ENCODE results near the gene CRIP1. TPM values are rescaled to one million over a fixed set of nuclear protein-coding genes. Genes with fewer than 3 reads are reported as not detected.
A peak's percentile ranks its signal among the peaks of the same experiment; 100 is the strongest.

CRIP1 gene
- total and polyA plus RNA-seq, 2 experiments from 2014 or later, result 0.80 to 8.4 TPM

DNA sequence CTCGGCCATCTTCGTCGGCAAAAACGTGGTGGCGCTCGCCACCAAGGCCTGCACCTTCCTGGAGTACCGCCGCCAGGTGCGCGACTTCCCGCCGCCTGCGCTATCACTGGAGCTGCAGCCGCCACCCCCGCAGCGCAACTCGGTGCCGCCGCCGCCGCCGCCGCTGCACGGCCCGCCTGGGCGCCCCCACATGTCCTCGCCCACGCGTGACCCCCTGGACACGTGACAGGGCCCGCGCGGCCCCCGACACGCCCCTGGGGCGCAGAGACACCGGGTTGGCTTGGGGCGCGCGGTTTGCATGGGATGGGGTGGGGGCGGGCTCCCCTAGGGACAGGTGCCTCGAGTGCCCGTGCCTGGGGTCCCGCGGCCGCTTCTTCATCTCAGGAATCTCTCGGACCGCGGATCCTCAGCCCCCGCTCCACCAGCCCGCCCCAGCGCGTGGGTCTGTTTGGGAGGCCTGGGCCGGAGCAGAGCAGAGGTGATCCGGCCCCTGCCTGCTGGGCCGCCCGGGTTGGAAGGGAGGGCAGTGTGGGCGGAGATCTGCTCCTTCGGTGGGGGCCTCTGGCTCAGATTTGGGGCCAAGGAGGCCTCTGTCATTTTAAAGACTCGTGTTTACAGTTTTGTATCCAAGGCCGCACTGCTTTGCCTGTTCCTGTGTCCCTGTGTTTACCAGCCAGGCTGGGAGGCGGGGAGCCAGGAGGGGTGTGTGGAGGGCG lies 43.0 kb downstream of the CRIP1 start:
- Mint-ChIP-seq H3K27me3 (ENCODE audit: insufficient read depth, low read depth, poor library complexity) (peaks cover 34% of the 10 kb centered on the region), H3K4me3 (no peak overlapping the region), H3K27ac (no peak overlapping the region), H3K4me1 (peaks cover 3% of the 10 kb centered on the region; the same call in 1 of the 3 replicates), H3K36me3 (ENCODE audit: low read depth) (peaks cover 9% of the 10 kb centered on the region; the same call in 2 of the 3 replicates), H3K9me3 (peaks cover 22% of the 10 kb centered on the region)
- ATAC-seq (no peak), DNase-seq (ENCODE audit: low spot score) (peak; percentile 3)
- no peaks in the 10 kb centered on the region for H3F3A ChIP-seq (replicated peaks; ENCODE audit: low read depth)
- H3K27ac ChIP-seq (ENCODE audit: low read depth), result no peak overlapping the region
- no peak overlapping the region for H3K4me3 ChIP-seq
- no peaks in the 10 kb centered on the region for H3K79me2 ChIP-seq (replicated peaks; ENCODE audit: insufficient read depth)
- H3K36me3 ChIP-seq (ENCODE audit: insufficient read depth), result no peaks in the 10 kb centered on the region
- TF ChIP-seq POLR2AphosphoS5 (IDR thresholded peaks at IDR 0.05; ENCODE audit: low read depth), result no peak
- no peak for TF ChIP-seq ZNF331 (CRISPR knock-in tag; IDR thresholded peaks at IDR 0.05; ENCODE audit: low read depth)
- no peak for TF ChIP-seq REST (IDR thresholded peaks at IDR 0.05; ENCODE audit: unreplicated experiment)
- TF ChIP-seq, protein P1, sequence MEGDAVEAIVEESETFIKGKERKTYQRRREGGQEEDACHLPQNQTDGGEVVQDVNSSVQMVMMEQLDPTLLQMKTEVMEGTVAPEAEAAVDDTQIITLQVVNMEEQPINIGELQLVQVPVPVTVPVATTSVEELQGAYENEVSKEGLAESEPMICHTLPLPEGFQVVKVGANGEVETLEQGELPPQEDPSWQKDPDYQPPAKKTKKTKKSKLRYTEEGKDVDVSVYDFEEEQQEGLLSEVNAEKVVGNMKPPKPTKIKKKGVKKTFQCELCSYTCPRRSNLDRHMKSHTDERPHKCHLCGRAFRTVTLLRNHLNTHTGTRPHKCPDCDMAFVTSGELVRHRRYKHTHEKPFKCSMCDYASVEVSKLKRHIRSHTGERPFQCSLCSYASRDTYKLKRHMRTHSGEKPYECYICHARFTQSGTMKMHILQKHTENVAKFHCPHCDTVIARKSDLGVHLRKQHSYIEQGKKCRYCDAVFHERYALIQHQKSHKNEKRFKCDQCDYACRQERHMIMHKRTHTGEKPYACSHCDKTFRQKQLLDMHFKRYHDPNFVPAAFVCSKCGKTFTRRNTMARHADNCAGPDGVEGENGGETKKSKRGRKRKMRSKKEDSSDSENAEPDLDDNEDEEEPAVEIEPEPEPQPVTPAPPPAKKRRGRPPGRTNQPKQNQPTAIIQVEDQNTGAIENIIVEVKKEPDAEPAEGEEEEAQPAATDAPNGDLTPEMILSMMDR (conservative IDR thresholded peaks at IDR 0.05; ENCODE audit: low read depth in 2 of 2), result no peak
- no peak for TF ChIP-seq STAT1 (IDR thresholded peaks at IDR 0.05; ENCODE audit: unreplicated experiment)
- TF ChIP-seq ETS1 (IDR thresholded peaks at IDR 0.05), result no peak
- H4K20me1 ChIP-seq (replicated peaks; ENCODE audit: insufficient read depth), result no peaks in the 10 kb centered on the region
- H3K4me2 ChIP-seq, result no peak overlapping the region
- H3K27me3 ChIP-seq (ENCODE audit: insufficient read depth), result peaks cover 33% of the 10 kb centered on the region
- H3K4me1 ChIP-seq (ENCODE audit: insufficient read depth), result no peaks in the 10 kb centered on the region
- H2AFZ ChIP-seq, result no peak overlapping the region
- H3K9me2 ChIP-seq (ENCODE audit: insufficient read depth), result no peaks in the 10 kb centered on the region

All from GM23338 (cell line).